KOPT-K1 (cell line): ENCODE data around the gene MRPL49.
"Not testable (repeated sequence)": the region's sequence is repeated elsewhere in the genome, so short reads cannot be mapped to it uniquely, and the experiment has no call there.

ENCODE experiments used
- H3K27ac ChIP-seq: fragments of 200-600 bp; sonication (generic); 2 replicates; pipeline ENCODE4 v1.5.1; 2016; ENCODE audit warnings: antibody characterized with exemption, mild to moderate bottlenecking, low read depth, low read length; ENCODE audit not compliant: poor library complexity, severe bottlenecking
- H3K36me3 ChIP-seq: fragments of 200-600 bp; sonication (generic); 2 replicates; pipeline ENCODE4 v1.5.1; 2017; ENCODE audit warnings: antibody characterized with exemption, mild to moderate bottlenecking, low read length, moderate library complexity; ENCODE audit not compliant: insufficient read depth
- H3K9me3 ChIP-seq: fragments of 200-600 bp; sonication (generic); 2 replicates; pipeline ENCODE4 v1.5.1; 2017; ENCODE audit warnings: antibody characterized with exemption, low read length, mild to moderate bottlenecking; ENCODE audit not compliant: insufficient read depth, poor library complexity, severe bottlenecking

The MRPL49 gene

DNA sequence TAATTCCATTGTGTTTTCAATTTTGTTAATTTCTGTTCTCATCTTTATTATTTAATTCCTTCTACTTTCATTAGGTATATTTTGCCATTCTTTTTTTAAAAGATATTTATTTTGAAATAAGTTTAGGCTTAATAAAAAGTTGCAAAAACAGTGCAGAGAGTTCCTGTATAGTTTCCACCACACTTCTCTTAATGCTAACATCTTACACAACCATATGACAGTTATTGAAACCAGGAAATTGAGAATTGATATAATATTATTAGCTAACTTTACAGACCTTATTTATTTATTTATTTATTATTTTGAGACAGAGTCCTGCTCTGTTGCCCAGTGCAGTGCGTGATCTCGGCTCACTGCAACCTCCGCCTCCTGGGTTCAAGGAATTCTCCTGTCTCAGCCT, 34.1 kb downstream of the MRPL49 start:
- H3K9me3 ChIP-seq, result no peaks in the 10 kb centered on the region
- no peak overlapping the region for H3K27ac ChIP-seq
- H3K36me3 ChIP-seq, result no peaks in the 10 kb centered on the region

DNA sequence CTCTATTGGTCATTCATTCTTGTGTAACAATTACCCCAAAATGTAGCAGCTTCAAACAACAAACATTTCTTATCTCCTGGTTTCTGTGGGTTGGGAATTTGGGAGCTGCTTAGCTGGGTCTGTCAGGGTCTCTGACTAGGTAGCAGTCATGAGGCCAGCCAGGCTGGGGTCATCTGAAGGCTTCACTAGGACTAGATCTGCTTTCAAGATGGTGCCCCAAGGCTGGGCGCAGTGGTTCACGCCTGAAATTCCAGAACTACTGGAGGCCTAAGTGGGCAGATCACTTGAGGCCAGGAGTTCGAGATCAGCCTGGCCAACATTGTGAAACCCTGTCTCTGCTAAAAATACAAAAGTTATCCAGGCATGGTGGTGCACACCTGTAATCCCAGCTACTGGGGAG, 34.8 kb downstream of the MRPL49 start:
- H3K27ac ChIP-seq, result no peak overlapping the region
- H3K36me3 ChIP-seq, result no peaks in the 10 kb centered on the region
- H3K9me3 ChIP-seq, result no peaks in the 10 kb centered on the region

DNA sequence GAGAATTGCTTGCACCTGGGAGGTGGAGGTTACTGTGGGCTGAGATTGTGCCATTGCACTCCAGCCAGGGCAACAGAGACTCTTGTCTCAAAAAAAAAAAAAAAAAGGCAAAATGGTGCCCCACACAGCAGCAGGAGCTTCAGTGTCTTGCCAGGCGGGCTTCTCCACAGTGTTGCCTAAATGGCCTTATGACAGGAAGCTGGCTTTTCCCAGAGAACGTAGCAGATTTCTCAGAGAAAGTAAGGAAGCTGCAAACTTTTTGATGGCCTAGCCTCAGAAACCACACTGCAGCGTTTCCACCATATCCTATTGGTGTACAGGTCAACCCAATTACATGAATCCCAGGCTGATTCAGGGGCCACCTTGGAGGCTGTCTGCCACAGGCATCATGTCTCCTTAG, 35.2 kb downstream of the MRPL49 start:
- Histone ChIP-seq H3K9me3 (no peaks in the 10 kb centered on the region), H3K27ac (no peak overlapping the region), H3K36me3 (no peaks in the 10 kb centered on the region)

DNA sequence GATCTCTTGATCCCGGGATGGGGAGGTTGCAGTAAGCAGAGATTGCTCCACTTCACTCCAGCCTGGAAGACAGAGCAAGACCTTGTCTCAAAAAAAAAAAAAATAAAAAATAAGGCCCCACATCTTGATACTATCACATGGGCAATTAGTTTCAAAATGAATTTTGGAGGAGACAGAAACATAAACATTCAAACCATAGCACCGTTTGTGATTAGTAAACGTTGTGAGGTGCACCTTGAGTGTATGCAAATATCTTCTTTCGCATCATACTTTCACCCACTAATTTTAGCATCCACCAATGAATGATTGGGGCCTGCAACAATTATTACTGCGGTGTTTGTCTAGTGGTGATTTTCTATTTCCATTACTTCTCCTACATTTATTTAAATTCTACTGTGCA, 36.9 kb downstream of the MRPL49 start:
- Histone ChIP-seq H3K27ac (no peak overlapping the region), H3K36me3 (no peaks in the 10 kb centered on the region), H3K9me3 (no peaks in the 10 kb centered on the region)

DNA sequence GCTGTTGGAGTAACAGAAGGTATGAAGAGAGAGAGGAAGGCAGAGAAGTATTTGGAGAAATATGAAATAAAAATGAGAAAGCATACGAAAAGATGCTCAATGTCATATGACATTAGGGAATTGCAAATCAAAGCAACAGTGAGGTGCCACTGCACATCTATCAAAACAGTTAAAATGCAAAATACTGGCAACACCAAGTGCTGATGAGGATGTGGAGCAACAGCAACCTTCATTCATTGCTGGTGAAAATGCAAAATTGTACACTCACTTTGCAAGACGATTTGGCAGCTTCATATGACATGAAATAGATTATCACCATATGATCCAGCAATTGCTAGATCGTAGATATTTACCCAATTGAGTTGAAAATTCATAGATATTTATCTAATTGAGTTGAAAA, 38.5 kb downstream of the MRPL49 start:
- Histone ChIP-seq H3K27ac (no peak overlapping the region), H3K9me3 (no peaks in the 10 kb centered on the region), H3K36me3 (no peaks in the 10 kb centered on the region)

DNA sequence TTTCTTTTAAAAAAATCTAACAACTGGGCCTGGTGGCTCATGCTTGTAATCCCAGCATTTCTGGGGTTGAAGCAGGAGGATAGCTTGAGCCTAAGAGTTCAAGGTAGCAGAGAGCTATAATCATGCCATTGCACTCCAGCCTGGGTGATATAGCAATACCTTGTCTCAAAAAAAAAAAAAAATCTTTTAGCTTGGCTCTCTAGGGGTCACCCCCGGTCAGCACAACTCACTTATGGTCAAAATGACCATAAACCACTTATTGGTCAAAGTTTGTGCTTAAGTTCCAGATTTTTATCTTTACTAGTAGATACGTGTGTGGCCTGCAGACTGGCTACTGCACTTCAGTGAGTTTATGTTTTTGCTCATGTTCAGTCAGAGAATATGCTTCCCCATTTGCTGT, 41.6 kb downstream of the MRPL49 start:
- Histone ChIP-seq H3K36me3 (no peaks in the 10 kb centered on the region), H3K27ac (no peak overlapping the region), H3K9me3 (no peaks in the 10 kb centered on the region)

DNA sequence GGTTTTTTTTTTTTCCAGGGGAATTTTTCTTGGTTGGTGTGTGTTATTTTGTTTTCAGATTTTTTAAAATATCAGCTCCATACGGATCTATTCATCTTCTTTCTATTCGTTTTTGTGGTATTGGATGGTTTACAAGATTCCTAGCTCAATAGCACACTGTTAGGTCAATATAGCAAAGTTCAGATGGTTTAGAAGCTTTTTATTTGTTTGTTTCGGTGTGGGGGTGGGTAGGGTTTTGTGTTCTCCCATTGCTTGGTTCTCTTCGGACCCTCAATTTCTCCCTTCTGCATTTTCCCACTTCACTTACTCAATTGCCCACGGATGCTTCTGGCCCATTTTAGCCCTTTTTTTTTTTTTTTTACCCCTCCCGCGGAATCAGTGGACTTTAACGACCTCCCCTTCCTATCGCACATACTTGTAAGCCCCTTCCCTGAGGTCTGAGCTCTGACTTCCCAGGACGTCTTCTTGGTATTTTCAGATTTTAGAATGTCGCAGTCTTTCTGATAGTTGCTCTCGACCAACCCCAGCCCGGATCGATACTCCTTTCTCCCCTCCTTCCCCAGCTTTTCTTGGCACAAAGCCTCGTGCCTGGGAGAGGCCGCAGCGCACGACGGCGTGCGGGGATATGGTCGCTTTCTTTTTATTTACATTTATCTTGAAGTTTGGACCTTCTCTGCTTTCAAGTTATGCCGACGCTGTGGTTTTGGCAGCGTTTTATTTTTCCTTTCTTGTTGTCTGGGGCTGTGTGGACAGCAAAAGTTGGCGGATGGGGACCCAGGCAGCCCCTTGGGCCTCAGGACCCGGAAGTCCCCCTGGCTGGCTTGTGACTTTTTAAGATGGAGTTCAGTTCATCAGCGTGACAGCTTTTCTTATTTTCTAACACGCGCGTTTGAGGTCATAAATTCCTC, 43.5 kb downstream of the MRPL49 start:
- no peak overlapping the region for H3K27ac ChIP-seq
- H3K9me3 ChIP-seq, result no peaks in the 10 kb centered on the region
- H3K36me3 ChIP-seq, result no peaks in the 10 kb centered on the region

DNA sequence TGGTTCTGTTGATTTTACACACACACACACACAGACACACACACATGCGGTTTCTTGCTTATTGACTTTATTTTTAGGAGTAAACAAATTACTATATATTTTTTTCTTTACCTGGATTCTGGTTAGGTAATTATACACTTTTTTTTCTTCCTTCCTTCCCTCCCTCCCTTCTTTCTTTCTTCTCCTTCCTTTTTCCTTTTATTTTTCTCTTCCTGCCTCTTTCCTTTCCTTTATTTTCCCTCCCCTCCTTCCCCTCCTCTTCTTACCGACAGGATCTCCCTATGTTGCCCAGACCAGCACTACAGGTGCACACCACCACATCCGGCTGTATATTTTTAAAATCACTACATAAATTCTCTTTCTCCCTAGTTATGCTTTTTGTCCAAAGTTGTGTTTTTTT, 44.8 kb downstream of the MRPL49 start:
- Histone ChIP-seq H3K9me3 (no peaks in the 10 kb centered on the region), H3K36me3 (no peaks in the 10 kb centered on the region), H3K27ac (no peak overlapping the region)

DNA sequence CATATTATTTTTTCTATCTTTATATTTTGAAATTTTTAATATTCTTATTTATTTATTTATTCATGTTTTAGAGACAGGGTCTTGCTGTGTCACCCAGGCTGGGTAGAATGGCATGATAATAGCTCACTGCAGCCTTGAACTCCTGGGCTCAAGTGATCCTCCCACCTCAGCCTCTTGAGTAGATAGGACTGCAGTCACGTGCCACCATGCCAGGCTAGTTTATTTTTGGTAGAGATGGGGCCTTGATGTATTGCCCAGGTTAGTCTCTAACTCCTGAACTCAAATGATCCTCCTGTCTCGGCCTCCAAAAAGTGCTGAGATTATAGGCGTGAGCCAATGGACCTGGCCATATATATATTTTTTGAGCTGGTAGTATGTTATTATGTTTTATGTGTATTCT, 45.5 kb downstream of the MRPL49 start:
- no peak overlapping the region for H3K27ac ChIP-seq

DNA sequence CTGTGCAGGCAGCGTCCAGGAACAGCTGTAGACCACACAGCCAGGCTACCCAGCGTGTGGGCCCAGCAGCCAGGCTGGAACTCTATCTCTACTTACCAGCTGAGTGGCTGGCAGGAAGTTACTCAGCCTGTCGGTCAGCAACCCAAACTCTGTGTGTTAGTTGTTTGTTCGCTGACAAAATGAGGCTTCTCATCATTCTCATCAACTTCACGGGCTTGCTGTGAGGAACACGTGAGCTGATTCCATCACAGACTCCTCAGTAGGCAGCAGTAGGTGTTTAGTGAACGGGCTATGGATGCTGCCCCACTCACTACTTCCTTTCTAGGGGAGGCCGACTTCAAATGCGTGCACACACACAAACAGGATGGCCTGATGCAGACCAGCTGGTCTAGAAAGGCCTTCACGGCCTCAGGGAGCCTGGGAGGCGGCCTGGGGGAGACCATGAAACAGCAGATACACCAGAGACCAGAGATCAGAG, 47.1 kb downstream of the MRPL49 start:
- H3K27ac ChIP-seq, result no peak overlapping the region
- H3K9me3 ChIP-seq, result no peaks in the 10 kb centered on the region
- no peaks in the 10 kb centered on the region for H3K36me3 ChIP-seq

More for the DNA sequence above, 45.5 kb downstream of the MRPL49 start:
- no peaks in the 10 kb centered on the region for H3K36me3 ChIP-seq
- H3K9me3 ChIP-seq, result no peaks in the 10 kb centered on the region

DNA sequence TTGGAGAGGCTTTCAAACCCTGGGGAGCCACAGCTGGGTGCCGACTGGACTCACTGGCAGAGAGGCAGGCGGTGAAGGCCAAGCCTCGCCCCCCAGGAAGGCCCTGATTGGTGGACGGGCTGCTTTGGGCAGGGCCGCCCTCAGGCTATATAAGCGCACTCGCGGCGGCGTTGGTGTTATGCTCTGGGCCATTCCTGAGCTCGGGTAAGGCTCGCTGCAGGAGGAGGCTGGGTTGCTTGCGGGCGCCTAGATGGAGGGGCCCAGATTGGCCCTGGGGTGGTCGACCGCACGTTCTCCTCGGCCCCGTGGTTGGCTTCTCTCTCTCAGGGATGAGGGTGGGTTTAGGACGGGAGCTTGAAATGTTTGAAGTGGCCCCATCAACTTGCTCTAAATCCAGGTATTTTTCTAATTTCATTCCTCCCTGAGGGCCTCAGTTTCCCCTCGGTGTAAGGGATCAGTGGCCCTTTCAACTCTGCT, 48.0 kb downstream of the MRPL49 start, which contains the start of gene SPDYC:
Gene SPDYC, plus strand, starts transcription at position 176 of the 477 bp plus-strand sequence. CDS start 1,125 bp downstream, outside the sequence.
- Histone ChIP-seq H3K27ac (no peak within 1 kb of the TSS), H3K9me3 (no peaks in the 10 kb centered on the region), H3K36me3 (no peaks in the 10 kb centered on the region)

DNA sequence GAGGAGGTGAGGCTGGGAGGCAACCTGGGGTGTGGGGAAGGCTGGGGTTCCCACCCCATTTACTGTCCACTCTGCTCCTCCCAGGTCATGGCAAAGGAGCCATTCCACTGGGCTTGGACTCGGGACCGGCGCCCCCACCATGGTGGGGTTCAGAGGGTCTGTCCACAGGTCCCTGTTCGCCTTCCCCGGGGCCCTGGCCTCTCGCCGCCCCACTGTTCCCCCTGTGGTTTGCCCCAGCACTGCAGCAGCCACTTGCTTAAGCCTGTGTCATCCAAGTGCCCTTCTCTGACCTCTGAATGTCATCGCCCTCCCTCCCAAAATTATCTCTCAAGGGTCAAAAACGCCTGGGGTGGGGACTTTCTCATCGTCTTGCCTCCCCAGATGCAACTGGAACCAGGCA, 50.5 kb downstream of the MRPL49 start:
- no peak overlapping the region for H3K27ac ChIP-seq
- H3K9me3 ChIP-seq, result no peaks in the 10 kb centered on the region
- H3K36me3 ChIP-seq, result no peaks in the 10 kb centered on the region

DNA sequence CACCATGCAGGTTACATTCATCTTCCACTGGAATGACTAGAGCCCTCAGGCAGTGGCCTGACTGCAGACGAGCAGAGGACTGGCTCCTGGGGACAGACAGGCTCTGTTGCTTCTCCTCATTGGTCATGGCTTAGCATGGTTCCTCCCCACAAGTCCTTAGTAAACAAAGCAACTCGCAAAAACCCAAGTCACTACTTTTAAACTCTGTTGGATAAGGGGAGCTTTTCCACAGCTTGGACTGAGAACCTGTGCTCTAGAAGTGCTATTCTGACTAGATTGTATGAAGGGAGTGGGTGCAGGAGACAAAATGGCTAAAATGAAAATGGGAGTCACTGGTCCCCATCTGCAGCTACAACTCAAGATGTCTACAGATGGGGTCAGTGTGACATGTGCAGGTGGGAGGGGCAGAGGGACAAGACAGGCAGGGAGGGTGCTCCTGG, 52.5 kb downstream of the MRPL49 start:
- H3K36me3 ChIP-seq, H3K9me3 ChIP-seq, H3K27ac ChIP-seq: not testable (repeated sequence)
